K562 (cell line): ENCODE measurements around the gene FAM98C. TPM values are rescaled to one million over a fixed set of nuclear protein-coding genes. Genes with fewer than 3 reads are reported as not detected.
A peak's percentile ranks its signal among the peaks of the same experiment; 100 is the strongest.

Source experiments
- BDP1 ChIP-seq: IDR thresholded peaks from 3 replicates; pipeline ENCODE4 v1.6.1; 2011; ENCODE audit not compliant: insufficient read length, insufficient read depth
- CHD2 ChIP-seq: IDR thresholded peaks from 2 replicates; pipeline ENCODE4 v1.6.1; 2011; ENCODE audit warnings: low read depth, low read length
- CTBP1 ChIP-seq: fragments of 450-650 bp; IDR thresholded peaks from 2 replicates; pipeline ENCODE4 v1.6.1; 2016; ENCODE audit warnings: borderline replicate concordance
- E2F4 ChIP-seq: sonication (generic); formaldehyde crosslinking; IDR thresholded peaks from 2 replicates; pipeline ENCODE4 v1.8.0; 2022; ENCODE audit warnings: mild to moderate bottlenecking, low read depth, missing genetic modification reagents
- ETV5 ChIP-seq: sonication (generic); formaldehyde crosslinking; IDR thresholded peaks from 2 replicates; pipeline ENCODE4 v1.4.0; 2020; ENCODE audit warnings: low read depth, mild to moderate bottlenecking, missing genetic modification reagents
- EZH2 ChIP-seq: IDR thresholded peaks from 2 replicates; pipeline ENCODE4 v1.6.1; 2012; ENCODE audit warnings: low read depth, mild to moderate bottlenecking, inconsistent platforms, low read length, borderline replicate concordance
- FOXJ3 ChIP-seq: sonication (generic); formaldehyde crosslinking; IDR thresholded peaks from 2 replicates; pipeline ENCODE4 v1.4.0; 2020; ENCODE audit warnings: mild to moderate bottlenecking, missing genetic modification reagents
- FOXK1 ChIP-seq: sonication (generic); formaldehyde crosslinking; IDR thresholded peaks from 2 replicates; pipeline ENCODE4 v1.8.0; 2022; ENCODE audit warnings: missing genetic modification reagents, mild to moderate bottlenecking, borderline replicate concordance
- GATAD2A ChIP-seq: fragments of 450-650 bp; IDR thresholded peaks from 2 replicates; pipeline ENCODE4 v1.6.1; 2017
- HBP1 ChIP-seq: fragments of 450-650 bp; formaldehyde crosslinking; IDR thresholded peaks from 2 replicates; pipeline ENCODE4 v1.4.0; 2022; ENCODE audit warnings: missing genetic modification characterization
- HNRNPLL ChIP-seq: fragments of 200-400 bp; formaldehyde crosslinking; IDR thresholded peaks from 2 replicates; pipeline ENCODE4 v1.6.1; 2017; ENCODE audit warnings: low read length, low read depth, mild to moderate bottlenecking; ENCODE audit not compliant: poor library complexity, severe bottlenecking
- JUNB ChIP-seq: fragments of 450-650 bp; formaldehyde crosslinking; conservative IDR thresholded peaks from 2 replicates; pipeline ENCODE4 v1.4.0; 2020; ENCODE audit warnings: mild to moderate bottlenecking
- NCOA2 ChIP-seq, 2 experiments: fragments of 450-650 bp; IDR thresholded peaks; 2 replicates each; pipeline ENCODE4 v1.6.1; 2018; ENCODE audit warnings: mild to moderate bottlenecking in 2 of 2, moderate library complexity in 1 of 2; ENCODE audit not compliant: partially characterized antibody in 2 of 2
- NFIX ChIP-seq: fragments of 250-450 bp; sonication (Bioruptor Pico); IDR thresholded peaks from 2 replicates; pipeline ENCODE4 v1.4.0; 2020; ENCODE audit warnings: low read depth, mild to moderate bottlenecking, moderate library complexity
- RFX1 ChIP-seq: fragments of 450-650 bp; IDR thresholded peaks from 2 replicates; pipeline ENCODE4 v1.6.1; 2016; ENCODE audit warnings: mild to moderate bottlenecking, moderate library complexity
- SMAD1 ChIP-seq: fragments of 150-350 bp; IDR thresholded peaks from 2 replicates; pipeline ENCODE4 v1.6.1; 2014; ENCODE audit warnings: low read length, low read depth; ENCODE audit not compliant: partially characterized antibody
- TARDBP ChIP-seq: fragments of 450-650 bp; IDR thresholded peaks from 2 replicates; pipeline ENCODE4 v1.6.1; 2016
- TEAD4 ChIP-seq, 2 experiments: sonication (generic) in 1 of 2; formaldehyde crosslinking in 1 of 2; IDR thresholded peaks; 2 replicates each; pipeline versions ENCODE4 v1.6.1 to v1.8.0; 2012 to 2022; ENCODE audit warnings: borderline replicate concordance in 1 of 2, inconsistent platforms in 1 of 2, low read length in 1 of 2, mild to moderate bottlenecking in 1 of 2, missing genetic modification reagents in 1 of 2
- ZBTB7A ChIP-seq: IDR thresholded peaks from 2 replicates; pipeline ENCODE4 v1.6.1; 2011; ENCODE audit warnings: low read depth, mild to moderate bottlenecking, low read length, moderate library complexity, borderline replicate concordance; ENCODE audit not compliant: control insufficient read depth
- ZEB2 ChIP-seq: fragments of 450-650 bp; IDR thresholded peaks from 2 replicates; pipeline ENCODE4 v1.6.1; 2016
- ZFP36 ChIP-seq: fragments of 150-350 bp; IDR thresholded peaks from 2 replicates; pipeline ENCODE4 v1.6.1; 2018; ENCODE audit warnings: low read length, low read depth; ENCODE audit not compliant: partially characterized antibody
- ZNF124 ChIP-seq: sonication (generic); formaldehyde crosslinking; IDR thresholded peaks from 2 replicates; pipeline ENCODE4 v1.8.1; 2022; ENCODE audit warnings: missing genetic modification reagents
- ZNF507 ChIP-seq: conservative IDR thresholded peaks from 2 replicates; pipeline ENCODE4 v1.6.1; 2017; ENCODE audit warnings: missing genetic modification characterization, missing compliant biosample characterization
- ZSCAN29 ChIP-seq: fragments of 450-650 bp; IDR thresholded peaks from 2 replicates; pipeline ENCODE4 v1.6.1; 2017
- polyA plus RNA-seq, 8 experiments: library from polyadenylated mRNA; depleted of rRNA in 4 of 8; stranded (reverse) in 5 of 8; unstranded in 3 of 8; fragments of >200 nt; fragmentation: Nextera tagmentation in 2 of 8; fragmentation: Illumina TruSeq in 1 of 8; extraction: Ambion mirVana in 2 of 8; extraction: Trizol in 1 of 8; gene quantifications; 2 replicates each; pipeline versions ENCODE4 v1.2.1 to v1.2.3, GENCODE V29; 2011 to 2014; ENCODE audit warnings: inconsistent platforms in 1 of 8, missing spikeins in 1 of 8
- total RNA-seq, 7 experiments: library from RNA; depleted of rRNA in 6 of 7; stranded (reverse); fragments of >200 nt in 6 of 7; fragmentation: Illumina TruSeq in 2 of 7; extraction: Trizol in 2 of 7; gene quantifications; 2 replicates each; pipeline versions ENCODE4 v1.2.1 to v1.2.3, GENCODE V29; 2011 to 2021; ENCODE audit warnings: low replicate concordance in 1 of 7
- TF ChIP-seq, protein P1 (sequence below), 3 experiments: fragments of 200-800 bp in 1 of 3; sonication (Bioruptor generic) in 1 of 3; sonication (generic) in 1 of 3; formaldehyde crosslinking in 1 of 3; IDR thresholded peaks; 2 replicates each; pipeline versions ENCODE4 v1.6.1 to v1.8.0; 2016 to 2022; ENCODE audit warnings: mild to moderate bottlenecking in 2 of 3, missing compliant biosample characterization in 2 of 3, missing genetic modification characterization in 2 of 3, missing genetic modification reagents in 1 of 3
- TF ChIP-seq, protein P2 (sequence below): fragments of 450-650 bp; IDR thresholded peaks from 2 replicates; pipeline ENCODE4 v1.6.1; 2016; ENCODE audit warnings: borderline replicate concordance

Gene FAM98C
- total and polyA plus RNA-seq, 9 of the 15 experiments (the other 6 are each of a cell fraction or from before 2014, with no cell fraction given): 1.7 to 43.8 (median 13.7) TPM

DNA sequence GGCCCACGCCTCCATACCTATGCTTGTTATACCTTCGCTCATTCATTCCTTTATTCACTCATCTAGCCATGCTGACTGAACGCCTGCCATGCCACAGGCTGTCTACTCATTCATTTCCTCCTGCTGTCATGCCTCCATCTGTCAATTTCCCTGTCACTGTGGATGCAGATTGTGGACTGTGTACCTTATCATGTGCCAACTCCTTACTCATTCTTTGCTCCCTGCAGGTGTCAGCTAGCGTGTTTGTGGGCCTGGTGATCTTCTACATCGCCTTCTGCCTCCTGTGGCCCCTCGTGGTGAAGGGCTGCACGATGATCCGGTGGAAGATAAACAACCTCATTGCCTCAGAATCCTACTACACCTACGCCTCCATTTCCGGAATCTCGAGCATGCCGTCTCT, 32.6 kb upstream of the FAM98C start (continued):
- TF ChIP-seq, protein P1, sequence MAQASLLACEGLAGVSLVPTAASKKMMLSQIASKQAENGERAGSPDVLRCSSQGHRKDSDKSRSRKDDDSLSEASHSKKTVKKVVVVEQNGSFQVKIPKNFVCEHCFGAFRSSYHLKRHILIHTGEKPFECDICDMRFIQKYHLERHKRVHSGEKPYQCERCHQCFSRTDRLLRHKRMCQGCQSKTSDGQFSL (CRISPR knock-in tag; IDR thresholded peaks at IDR 0.05): no peak
- TF ChIP-seq, protein P1 (tag; IDR thresholded peaks at IDR 0.05): no peak
- TF ChIP-seq E2F4 (CRISPR knock-in tag) (no peak), EZH2 (no peak), HBP1 (CRISPR knock-in tag) (no peak), FOXK1 (CRISPR knock-in tag) (no peak), GATAD2A (no peak), SMAD1 (no peak), CHD2 (no peak), TARDBP (no peak), FOXJ3 (CRISPR knock-in tag) (no peak), JUNB (no peak), ETV5 (no peak), TEAD4 (IDR thresholded peaks at IDR 0.05; ENCODE audit: low read length) (peak; percentile 83), TEAD4 (CRISPR knock-in tag; IDR thresholded peaks at IDR 0.05; ENCODE audit: borderline replicate concordance) (no peak), NCOA2 (IDR thresholded peaks at IDR 0.05; ENCODE audit: partially characterized antibody in 2 of 2) (no peak), ZNF124 (CRISPR knock-in tag) (no peak), CTBP1 (no peak), ZEB2 (no peak), ZFP36 (peak; percentile 19), ZSCAN29 (no peak), BDP1 (no peak), ZNF507 (tag) (no peak), NFIX (CRISPR knock-in tag) (no peak), RFX1 (no peak), ZBTB7A (no peak; the same call in 1 of the 2 replicates), HNRNPLL (no peak)
- TF ChIP-seq, protein P2, sequence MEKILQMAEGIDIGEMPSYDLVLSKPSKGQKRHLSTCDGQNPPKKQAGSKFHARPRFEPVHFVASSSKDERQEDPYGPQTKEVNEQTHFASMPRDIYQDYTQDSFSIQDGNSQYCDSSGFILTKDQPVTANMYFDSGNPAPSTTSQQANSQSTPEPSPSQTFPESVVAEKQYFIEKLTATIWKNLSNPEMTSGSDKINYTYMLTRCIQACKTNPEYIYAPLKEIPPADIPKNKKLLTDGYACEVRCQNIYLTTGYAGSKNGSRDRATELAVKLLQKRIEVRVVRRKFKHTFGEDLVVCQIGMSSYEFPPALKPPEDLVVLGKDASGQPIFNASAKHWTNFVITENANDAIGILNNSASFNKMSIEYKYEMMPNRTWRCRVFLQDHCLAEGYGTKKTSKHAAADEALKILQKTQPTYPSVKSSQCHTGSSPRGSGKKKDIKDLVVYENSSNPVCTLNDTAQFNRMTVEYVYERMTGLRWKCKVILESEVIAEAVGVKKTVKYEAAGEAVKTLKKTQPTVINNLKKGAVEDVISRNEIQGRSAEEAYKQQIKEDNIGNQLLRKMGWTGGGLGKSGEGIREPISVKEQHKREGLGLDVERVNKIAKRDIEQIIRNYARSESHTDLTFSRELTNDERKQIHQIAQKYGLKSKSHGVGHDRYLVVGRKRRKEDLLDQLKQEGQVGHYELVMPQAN: peak; percentile 61; the same call in 1 of the 2 replicates
